GM12873 (cell line): ENCODE measurements around the gene SOX4.

Source experiments
- TF ChIP-seq, protein P1 (sequence below): IDR thresholded peaks from 2 replicates; pipeline ENCODE4 v1.5.1; 2012; ENCODE audit warnings: low read depth, mild to moderate bottlenecking, moderate library complexity, low read length, control low read depth; ENCODE audit not compliant: insufficient read depth; ENCODE audit errors: missing control alignments

Gene SOX4

GRCh38 chr6:21616005-21616404, 22.5 kb downstream of the SOX4 start:
- TF ChIP-seq, protein P1, sequence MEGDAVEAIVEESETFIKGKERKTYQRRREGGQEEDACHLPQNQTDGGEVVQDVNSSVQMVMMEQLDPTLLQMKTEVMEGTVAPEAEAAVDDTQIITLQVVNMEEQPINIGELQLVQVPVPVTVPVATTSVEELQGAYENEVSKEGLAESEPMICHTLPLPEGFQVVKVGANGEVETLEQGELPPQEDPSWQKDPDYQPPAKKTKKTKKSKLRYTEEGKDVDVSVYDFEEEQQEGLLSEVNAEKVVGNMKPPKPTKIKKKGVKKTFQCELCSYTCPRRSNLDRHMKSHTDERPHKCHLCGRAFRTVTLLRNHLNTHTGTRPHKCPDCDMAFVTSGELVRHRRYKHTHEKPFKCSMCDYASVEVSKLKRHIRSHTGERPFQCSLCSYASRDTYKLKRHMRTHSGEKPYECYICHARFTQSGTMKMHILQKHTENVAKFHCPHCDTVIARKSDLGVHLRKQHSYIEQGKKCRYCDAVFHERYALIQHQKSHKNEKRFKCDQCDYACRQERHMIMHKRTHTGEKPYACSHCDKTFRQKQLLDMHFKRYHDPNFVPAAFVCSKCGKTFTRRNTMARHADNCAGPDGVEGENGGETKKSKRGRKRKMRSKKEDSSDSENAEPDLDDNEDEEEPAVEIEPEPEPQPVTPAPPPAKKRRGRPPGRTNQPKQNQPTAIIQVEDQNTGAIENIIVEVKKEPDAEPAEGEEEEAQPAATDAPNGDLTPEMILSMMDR, result no peak

GRCh38 chr6:21625642-21626041, 32.1 kb downstream of the SOX4 start:
- TF ChIP-seq, protein P1, result no peak

- TF ChIP-seq, protein P1, result no peak
Observed at GRCh38 chr6:21626756-21627155, 33.2 kb downstream of the SOX4 start.

GRCh38 chr6:21628160-21628559, 34.6 kb downstream of the SOX4 start:
- TF ChIP-seq, protein P1, result no peak

DNA sequence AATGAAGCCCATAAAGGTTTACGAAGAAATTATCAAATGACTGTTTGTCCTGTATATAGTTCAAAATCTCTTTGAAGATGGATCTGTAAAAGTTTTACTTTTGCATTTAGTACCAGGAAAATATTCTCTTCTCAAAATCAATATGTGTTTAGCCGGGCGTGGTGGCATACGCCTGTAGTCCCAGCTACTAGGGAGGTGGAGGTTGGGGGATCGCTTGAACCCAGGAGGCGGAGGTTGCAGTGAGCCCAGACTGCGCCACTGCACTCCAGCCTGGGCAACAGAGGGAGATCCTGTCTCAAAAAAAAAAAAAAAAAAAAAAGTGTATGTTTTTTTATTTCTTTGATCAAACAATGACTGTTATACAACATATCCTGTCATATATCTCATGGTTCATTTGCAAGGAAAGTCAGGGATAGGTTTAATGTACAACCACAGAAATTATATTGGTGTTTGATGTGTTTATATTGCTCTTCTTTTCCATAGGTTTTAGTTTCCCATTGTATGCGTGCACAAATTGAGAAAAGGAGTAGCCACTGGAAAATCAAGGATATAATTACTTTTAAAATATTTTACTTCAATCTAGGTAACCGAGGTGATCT, 40.1 kb downstream of the SOX4 start:
- TF ChIP-seq, protein P1, result no peak

GRCh38 chr6:21634582-21634981, 41.0 kb downstream of the SOX4 start:
- TF ChIP-seq, protein P1, result no peak

DNA sequence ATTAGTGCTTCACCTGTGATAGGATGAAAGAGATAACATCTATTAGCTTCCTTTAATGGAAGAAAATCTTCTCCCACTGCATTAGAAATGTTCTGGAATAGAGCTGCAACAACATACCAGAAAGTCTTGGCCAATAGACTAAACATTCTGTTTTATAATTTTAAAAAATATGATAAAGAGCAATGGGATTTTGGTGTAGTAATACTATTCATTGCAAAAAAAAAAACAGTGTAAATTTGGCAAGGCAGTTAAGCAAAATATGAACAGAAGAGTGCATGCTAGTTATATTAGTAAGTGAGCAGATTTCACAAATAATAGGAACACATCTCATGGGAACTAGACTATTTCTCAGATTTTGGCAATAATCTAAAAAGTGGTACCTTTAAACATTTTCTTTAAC, 43.3 kb downstream of the SOX4 start:
- TF ChIP-seq, protein P1, result no peak

DNA sequence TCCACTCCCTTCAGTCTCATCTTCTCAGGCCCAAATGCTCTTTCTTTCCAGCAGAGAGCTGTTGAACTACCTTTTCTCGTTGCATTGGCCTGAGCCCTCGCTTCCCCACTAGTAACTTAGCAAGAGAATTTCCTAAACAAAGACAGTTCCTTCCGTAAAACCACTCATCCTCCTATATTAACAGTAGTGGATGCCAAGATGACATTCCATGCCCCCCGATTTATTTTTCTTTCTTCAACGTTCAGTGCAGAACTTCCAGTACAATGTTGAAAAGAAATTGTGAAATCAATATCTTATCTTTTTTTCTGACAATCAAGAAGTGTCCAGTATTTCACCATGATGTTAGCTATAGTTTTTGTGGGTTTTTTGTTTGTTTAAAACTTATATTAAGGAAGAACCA, 45.8 kb downstream of the SOX4 start:
- TF ChIP-seq, protein P1, result no peak
